Stimulated activated naive CD8-positive, alpha-beta T cell treated with anti-CD3 and anti-CD28 coated beads, Interleukin-15, Interleukin-2, amounts not matched to agents 100 ng/mL and 50 ng/mL, for 24 hours (primary cell): ENCODE results near the gene RASSF1.
A peak's percentile ranks its signal among the peaks of the same experiment; 100 is the strongest.

Experiments
- H3K27ac Mint-ChIP-seq: one replicate; pipeline ENCODE4 v1.8.0; 2021; ENCODE audit warnings: mild to moderate bottlenecking, mixed read lengths
- H3K27me3 Mint-ChIP-seq: one replicate; pipeline ENCODE4 v1.8.0; 2021; ENCODE audit warnings: mixed read lengths
- H3K36me3 Mint-ChIP-seq: one replicate; pipeline ENCODE4 v1.8.0; 2021; ENCODE audit warnings: low read depth, mixed read lengths
- H3K4me1 Mint-ChIP-seq: one replicate; pipeline ENCODE4 v1.8.0; 2021; ENCODE audit warnings: low read depth, mixed read lengths
- H3K4me3 Mint-ChIP-seq: one replicate; pipeline ENCODE4 v1.8.0; 2021; ENCODE audit warnings: mild to moderate bottlenecking, mixed read lengths
- H3K9me3 Mint-ChIP-seq: one replicate; pipeline ENCODE4 v1.8.0; 2021; ENCODE audit warnings: mixed read lengths

The RASSF1 gene

GRCh38 chr3:50355829-50356552 lies 15.4 kb upstream of the RASSF1 start:
- peak overlapping the region; percentile 97 for H3K4me3 Mint-ChIP-seq
- H3K27me3 Mint-ChIP-seq: no peaks in the 10 kb centered on the region
- no peaks in the 10 kb centered on the region for H3K9me3 Mint-ChIP-seq
- peaks cover 24% of the 10 kb centered on the region for H3K36me3 Mint-ChIP-seq
- peaks cover 52% of the 10 kb centered on the region for H3K4me1 Mint-ChIP-seq
- peak overlapping the region; percentile 68 for H3K27ac Mint-ChIP-seq

- Mint-ChIP-seq H3K36me3 (peaks cover 29% of the 10 kb centered on the region), H3K4me3 (no peak overlapping the region), H3K27me3 (no peaks in the 10 kb centered on the region), H3K9me3 (no peaks in the 10 kb centered on the region), H3K4me1 (peaks cover 55% of the 10 kb centered on the region), H3K27ac (no peak overlapping the region)
Observed at GRCh38 chr3:50354850-50355249, 14.2 kb upstream of the RASSF1 start.

- Mint-ChIP-seq H3K27me3 (no peaks in the 10 kb centered on the region), H3K9me3 (no peaks in the 10 kb centered on the region), H3K4me1 (peaks cover 55% of the 10 kb centered on the region), H3K36me3 (peaks cover 30% of the 10 kb centered on the region), H3K4me3 (no peak overlapping the region), H3K27ac (no peak overlapping the region)
Observed at GRCh38 chr3:50354186-50354764, 13.6 kb upstream of the RASSF1 start.

GRCh38 chr3:50353245-50354004 lies 12.8 kb upstream of the RASSF1 start:
- H3K4me3 Mint-ChIP-seq: no peak overlapping the region
- H3K4me1 Mint-ChIP-seq: peaks cover 59% of the 10 kb centered on the region
- peaks cover 32% of the 10 kb centered on the region for H3K36me3 Mint-ChIP-seq
- H3K27me3 Mint-ChIP-seq: no peaks in the 10 kb centered on the region
- H3K27ac Mint-ChIP-seq: no peak overlapping the region
- H3K9me3 Mint-ChIP-seq: no peaks in the 10 kb centered on the region

- Mint-ChIP-seq H3K27me3 (no peaks in the 10 kb centered on the region), H3K27ac (no peak overlapping the region), H3K9me3 (no peaks in the 10 kb centered on the region), H3K4me3 (no peak overlapping the region), H3K4me1 (peaks cover 59% of the 10 kb centered on the region), H3K36me3 (peaks cover 26% of the 10 kb centered on the region)
Observed at GRCh38 chr3:50352781-50353180, 12.1 kb upstream of the RASSF1 start.

- Mint-ChIP-seq H3K36me3 (peaks cover 23% of the 10 kb centered on the region), H3K4me3 (peak overlapping the region; percentile 97), H3K27me3 (no peaks in the 10 kb centered on the region), H3K9me3 (no peaks in the 10 kb centered on the region), H3K27ac (peak overlapping the region; percentile 98), H3K4me1 (peaks cover 58% of the 10 kb centered on the region)
Observed at GRCh38 chr3:50351323-50351697, 10.7 kb upstream of the RASSF1 start.

- peak within 1 kb of the TSS; percentile 98 for H3K27ac Mint-ChIP-seq
- H3K4me3 Mint-ChIP-seq: peak within 1 kb of the TSS; percentile 97
- H3K36me3 Mint-ChIP-seq: peaks cover 23% of the 10 kb centered on the region
- H3K27me3 Mint-ChIP-seq: no peaks in the 10 kb centered on the region
- H3K4me1 Mint-ChIP-seq: peaks cover 63% of the 10 kb centered on the region
- no peaks in the 10 kb centered on the region for H3K9me3 Mint-ChIP-seq
Observed at GRCh38 chr3:50350527-50351322, 10.1 kb upstream of the RASSF1 start, which contains the start of the genes CYB561D2 and NPRL2. Gene CYB561D2, plus strand, starts transcription at chr3:50350862. Its CDS starts 572 bp downstream, at chr3:50351434. Gene NPRL2, minus strand, starts transcription at chr3:50350775. Its CDS starts 123 bp downstream, at chr3:50350652.

- no peaks in the 10 kb centered on the region for H3K27me3 Mint-ChIP-seq
- H3K4me3 Mint-ChIP-seq: peak overlapping the region; percentile 97
- H3K4me1 Mint-ChIP-seq: peaks cover 67% of the 10 kb centered on the region
- H3K9me3 Mint-ChIP-seq: no peaks in the 10 kb centered on the region
- peak overlapping the region; percentile 98 for H3K27ac Mint-ChIP-seq
- peaks cover 23% of the 10 kb centered on the region for H3K36me3 Mint-ChIP-seq
Observed at GRCh38 chr3:50350213-50350526, 9.5 kb upstream of the RASSF1 start.

GRCh38 chr3:50347187-50347813 lies 6.7 kb upstream of the RASSF1 start:
- no peak overlapping the region for H3K4me3 Mint-ChIP-seq
- H3K4me1 Mint-ChIP-seq: peaks cover 67% of the 10 kb centered on the region
- H3K27ac Mint-ChIP-seq: no peak overlapping the region

GRCh38 chr3:50345586-50346234 lies 5.1 kb upstream of the RASSF1 start, which contains the start of gene ZMYND10:
Gene ZMYND10, minus strand, starts transcription at chr3:50345732. Its CDS starts 153 bp downstream, at chr3:50345579.
- Mint-ChIP-seq H3K4me1 (peaks cover 68% of the 10 kb centered on the region), H3K27ac (peak within 1 kb of the TSS; percentile 9), H3K4me3 (peak within 1 kb of the TSS; percentile 47), H3K27me3 (no peaks in the 10 kb centered on the region), H3K9me3 (no peaks in the 10 kb centered on the region), H3K36me3 (peaks cover 17% of the 10 kb centered on the region)

More at GRCh38 chr3:50347187-50347813, 6.7 kb upstream of the RASSF1 start:
- H3K27me3 Mint-ChIP-seq: no peaks in the 10 kb centered on the region
- H3K36me3 Mint-ChIP-seq: peaks cover 17% of the 10 kb centered on the region
- no peaks in the 10 kb centered on the region for H3K9me3 Mint-ChIP-seq

- peaks cover 65% of the 10 kb centered on the region for H3K4me1 Mint-ChIP-seq
- no peak overlapping the region for H3K27ac Mint-ChIP-seq
- H3K36me3 Mint-ChIP-seq: peaks cover 14% of the 10 kb centered on the region
Observed at GRCh38 chr3:50345008-50345407, 4.4 kb upstream of the RASSF1 start.

DNA sequence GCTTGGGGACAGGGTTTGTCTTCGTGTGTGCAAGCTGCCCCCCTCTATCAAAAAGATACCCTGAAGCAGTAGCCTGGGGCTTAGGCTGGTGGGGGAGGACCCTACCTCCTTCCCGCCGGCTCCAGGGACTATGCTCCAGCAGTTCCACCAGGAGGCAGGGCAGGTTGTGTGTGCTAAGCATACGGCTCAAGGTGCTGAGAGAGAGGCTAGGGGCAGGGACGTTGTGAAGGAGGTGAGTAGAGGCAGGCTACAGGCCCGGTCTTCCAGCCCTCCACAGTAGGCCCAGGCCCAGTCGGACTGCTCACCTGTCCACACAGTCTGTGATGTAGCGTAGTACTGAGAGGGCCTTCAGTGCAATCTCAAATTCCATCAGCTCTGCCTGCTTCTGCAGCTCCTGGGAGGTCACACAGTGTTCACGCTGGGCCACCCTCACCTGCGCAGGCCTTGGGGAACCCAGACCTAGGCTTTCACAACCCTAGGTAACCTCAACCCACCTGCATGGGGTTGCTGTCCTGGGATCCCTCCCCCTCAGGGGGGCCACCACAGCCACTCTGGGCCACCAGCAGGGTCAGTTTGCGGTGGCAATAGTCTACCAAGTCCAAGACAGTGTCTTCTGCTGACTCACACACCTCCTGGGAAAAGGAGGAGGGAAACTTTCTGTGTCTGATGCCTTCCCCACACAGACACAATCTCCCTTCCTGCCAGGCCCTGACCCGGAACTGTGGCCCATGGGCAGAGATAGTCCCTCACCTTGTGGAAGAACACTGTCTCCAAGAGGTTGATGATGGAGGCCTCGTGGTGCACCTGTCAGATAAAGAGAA lies 2.4 kb upstream of the RASSF1 start:
- H3K27me3 Mint-ChIP-seq: no peaks in the 10 kb centered on the region
- peaks cover 63% of the 10 kb centered on the region for H3K4me1 Mint-ChIP-seq
- no peaks in the 10 kb centered on the region for H3K9me3 Mint-ChIP-seq
- H3K27ac Mint-ChIP-seq: no peak overlapping the region
- H3K4me3 Mint-ChIP-seq: no peak overlapping the region
- peaks cover 22% of the 10 kb centered on the region for H3K36me3 Mint-ChIP-seq

More at GRCh38 chr3:50345008-50345407, 4.4 kb upstream of the RASSF1 start:
- Mint-ChIP-seq H3K4me3 (peak overlapping the region; percentile 23), H3K27me3 (no peaks in the 10 kb centered on the region), H3K9me3 (no peaks in the 10 kb centered on the region)

DNA sequence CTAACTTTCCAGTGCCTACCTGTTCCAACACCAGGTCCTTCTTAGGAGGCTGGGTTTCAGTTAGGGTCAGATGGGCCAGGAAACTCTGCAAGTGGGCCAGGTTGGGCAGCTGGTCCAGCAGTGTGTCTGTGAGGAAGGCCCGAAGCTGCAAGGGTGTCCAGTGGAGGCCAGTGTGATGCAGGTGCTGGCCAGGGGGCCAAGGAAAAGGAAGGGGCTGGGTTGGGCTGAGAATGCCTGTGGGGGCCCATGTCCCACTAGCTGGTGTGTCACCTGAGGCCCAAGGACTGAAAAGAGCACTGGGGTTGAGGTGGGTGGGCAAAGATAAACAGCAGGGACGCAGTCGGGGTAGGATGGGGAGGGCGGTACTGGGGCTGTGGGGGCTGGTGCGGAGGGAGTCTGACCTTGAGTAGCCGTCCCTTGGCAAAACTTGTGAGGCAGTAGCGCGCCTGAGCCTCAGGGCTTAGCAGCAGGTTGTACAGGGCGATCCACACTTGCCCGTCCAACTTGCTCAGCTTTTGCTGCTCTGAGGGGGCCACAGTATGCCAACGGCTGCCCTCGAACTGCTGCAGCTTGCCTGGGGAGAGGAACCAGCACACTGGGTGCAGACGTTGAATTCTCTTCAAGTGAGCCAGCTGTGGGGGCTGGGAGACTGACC lies 1.5 kb upstream of the RASSF1 start:
- Mint-ChIP-seq H3K9me3 (no peaks in the 10 kb centered on the region), H3K4me1 (peaks cover 54% of the 10 kb centered on the region), H3K27ac (no peak overlapping the region), H3K27me3 (no peaks in the 10 kb centered on the region), H3K4me3 (peak overlapping the region; percentile 13), H3K36me3 (peaks cover 17% of the 10 kb centered on the region)
